ENCODE results near the gene TMEM39B.
"Not testable (repeated sequence)": the region's sequence is repeated elsewhere in the genome, so short reads cannot be mapped to it uniquely, and the experiment has no call there.

GRCh38 chr1:32123361-32123760 is 50.6 kb downstream of the TMEM39B start:
- TF ChIP-seq CTCF (conservative IDR thresholded peaks at IDR 0.05; ENCODE audit: low read depth, low read length); EZH2 (IDR thresholded peaks at IDR 0.05; ENCODE audit: low read length, unreplicated experiment); EZH2phosphoT487 (IDR thresholded peaks at IDR 0.05; ENCODE audit: borderline replicate concordance, low read length): not testable (repeated sequence)
